GM13977 (cell line): ENCODE data around the gene XRCC4.

Source experiments
- DNase-seq: peaks from one replicate; pipeline ENCODE4 v3.0.0; 2012; ENCODE audit warnings: low spot score
- in situ Hi-C: fragments of 300-500 bp; cut with MboI; formaldehyde crosslinking; loops from one replicate; pipeline ENCODE4 v1.12.0; 2022; ENCODE audit warnings: low sequenced_read_pairs, low pct_unique_long_range_greater_than_20kb, mixed read lengths, inconsistent platforms; ENCODE audit not compliant: unreplicated experiment
- TF ChIP-seq, protein P1 (sequence below): IDR thresholded peaks from 2 replicates; pipeline ENCODE4 v1.5.1; 2012; ENCODE audit warnings: mild to moderate bottlenecking, control low read depth; ENCODE audit not compliant: insufficient read depth; ENCODE audit errors: extremely low read depth, missing control alignments

The XRCC4 gene

DNA sequence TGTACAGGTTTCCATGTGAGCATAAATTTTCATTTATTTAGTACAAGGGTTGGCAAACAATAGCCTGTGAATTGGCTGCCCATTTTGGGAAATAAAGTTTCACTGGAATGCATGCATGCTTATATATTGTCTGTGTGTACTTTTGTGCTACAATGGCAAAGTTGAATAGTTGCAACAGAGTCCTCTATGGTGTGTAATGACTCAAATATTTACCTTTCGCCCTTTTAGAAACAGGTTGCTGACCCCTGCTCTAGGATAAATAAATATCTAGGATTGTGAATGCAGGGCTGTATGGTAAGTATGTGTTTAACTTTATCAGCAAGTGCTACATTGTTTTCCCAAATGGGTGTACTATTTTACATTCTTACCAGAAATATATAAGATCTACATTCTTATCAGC is 47.2 kb downstream of the XRCC4 start:
- in situ Hi-C loops = no loop called here
- no peak for DNase-seq
- TF ChIP-seq, protein P1, sequence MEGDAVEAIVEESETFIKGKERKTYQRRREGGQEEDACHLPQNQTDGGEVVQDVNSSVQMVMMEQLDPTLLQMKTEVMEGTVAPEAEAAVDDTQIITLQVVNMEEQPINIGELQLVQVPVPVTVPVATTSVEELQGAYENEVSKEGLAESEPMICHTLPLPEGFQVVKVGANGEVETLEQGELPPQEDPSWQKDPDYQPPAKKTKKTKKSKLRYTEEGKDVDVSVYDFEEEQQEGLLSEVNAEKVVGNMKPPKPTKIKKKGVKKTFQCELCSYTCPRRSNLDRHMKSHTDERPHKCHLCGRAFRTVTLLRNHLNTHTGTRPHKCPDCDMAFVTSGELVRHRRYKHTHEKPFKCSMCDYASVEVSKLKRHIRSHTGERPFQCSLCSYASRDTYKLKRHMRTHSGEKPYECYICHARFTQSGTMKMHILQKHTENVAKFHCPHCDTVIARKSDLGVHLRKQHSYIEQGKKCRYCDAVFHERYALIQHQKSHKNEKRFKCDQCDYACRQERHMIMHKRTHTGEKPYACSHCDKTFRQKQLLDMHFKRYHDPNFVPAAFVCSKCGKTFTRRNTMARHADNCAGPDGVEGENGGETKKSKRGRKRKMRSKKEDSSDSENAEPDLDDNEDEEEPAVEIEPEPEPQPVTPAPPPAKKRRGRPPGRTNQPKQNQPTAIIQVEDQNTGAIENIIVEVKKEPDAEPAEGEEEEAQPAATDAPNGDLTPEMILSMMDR = no peak

DNA sequence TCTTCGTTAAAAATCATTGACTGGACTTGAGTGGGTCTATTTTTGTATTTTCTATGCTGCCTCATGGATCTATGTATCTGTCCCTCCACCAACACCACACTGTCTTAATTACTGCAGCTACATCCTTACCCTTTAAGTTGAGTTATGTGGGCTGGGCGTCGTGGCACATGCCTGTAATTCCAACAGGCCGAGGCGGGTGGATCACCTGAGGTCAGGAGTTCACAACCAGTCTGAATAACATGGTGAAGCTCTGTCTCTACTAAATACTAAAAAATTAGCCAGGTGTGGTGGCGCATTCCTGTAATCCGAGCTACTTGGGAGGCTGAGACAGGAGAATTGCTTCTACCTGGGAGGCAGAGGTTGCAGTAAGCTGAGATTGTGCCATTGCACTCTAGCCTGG is 48.2 kb downstream of the XRCC4 start:
- TF ChIP-seq, protein P1 = no peak
- in situ Hi-C loops = no loop called here
- no peak for DNase-seq

DNA sequence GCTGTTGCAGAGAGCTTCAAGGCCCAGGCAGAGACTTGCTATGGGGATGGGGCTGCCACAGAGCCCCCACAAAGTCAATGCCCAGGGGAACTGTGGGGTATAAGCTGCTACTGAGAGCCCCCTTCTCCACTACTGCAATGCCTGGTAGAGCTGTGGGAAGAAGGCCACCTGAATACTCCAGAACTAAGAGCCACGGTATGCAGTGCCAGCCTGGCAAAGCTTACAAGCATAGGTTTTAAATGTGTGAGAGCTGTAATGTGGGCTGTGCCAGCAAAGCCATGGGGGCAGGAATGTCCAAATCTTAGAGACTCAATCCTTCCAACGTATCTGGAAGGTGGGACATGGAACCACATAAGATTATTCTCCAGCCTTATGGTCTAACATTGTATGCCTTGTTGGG is 49.2 kb downstream of the XRCC4 start:
- in situ Hi-C loops = no loop called here
- TF ChIP-seq, protein P1 = no peak
- DNase-seq = no peak

DNA sequence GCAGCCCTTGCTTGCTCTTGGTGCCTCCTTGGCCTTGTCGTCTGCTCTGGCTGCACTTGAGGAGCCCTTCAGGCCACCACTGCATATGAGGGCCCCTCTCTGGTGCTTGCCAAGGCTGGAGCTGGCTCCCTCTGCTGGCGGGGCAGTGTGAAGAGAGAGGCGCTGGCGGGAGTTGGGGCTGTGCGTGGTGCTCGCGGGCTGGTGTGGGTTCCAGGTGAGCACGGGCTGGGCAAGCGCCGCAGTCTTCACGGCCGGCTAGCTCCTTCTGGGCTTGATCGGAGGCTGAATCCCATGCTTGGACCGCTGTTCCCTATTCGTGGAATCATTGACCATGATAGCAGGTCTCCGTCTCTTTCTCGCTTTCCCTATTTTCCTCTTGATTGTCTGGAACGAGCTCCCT is 56.5 kb downstream of the XRCC4 start:
- DNase-seq = no peak
- TF ChIP-seq, protein P1 = no peak
- in situ Hi-C loops = no loop called here

DNA sequence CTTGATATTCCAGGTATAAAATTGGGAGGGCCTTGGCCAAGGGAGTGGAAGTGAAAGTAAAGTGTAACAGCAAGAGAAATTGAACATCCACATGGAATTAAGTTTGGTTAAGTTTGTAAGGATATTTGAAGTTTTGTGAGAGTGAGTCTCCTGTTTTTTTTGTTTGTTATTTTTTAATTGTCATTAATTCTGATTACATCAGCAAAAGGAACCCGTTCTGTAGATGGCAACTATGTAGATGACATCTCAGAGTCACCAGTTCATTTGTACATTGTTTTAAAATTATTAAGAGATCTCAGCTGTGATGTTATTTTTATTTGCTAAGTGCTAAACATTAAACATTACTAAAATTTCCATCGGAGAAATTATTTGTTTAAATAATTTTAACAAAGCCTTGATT is 65.2 kb downstream of the XRCC4 start:
- TF ChIP-seq, protein P1 = no peak
- in situ Hi-C loops = no loop called here
- no peak for DNase-seq

DNA sequence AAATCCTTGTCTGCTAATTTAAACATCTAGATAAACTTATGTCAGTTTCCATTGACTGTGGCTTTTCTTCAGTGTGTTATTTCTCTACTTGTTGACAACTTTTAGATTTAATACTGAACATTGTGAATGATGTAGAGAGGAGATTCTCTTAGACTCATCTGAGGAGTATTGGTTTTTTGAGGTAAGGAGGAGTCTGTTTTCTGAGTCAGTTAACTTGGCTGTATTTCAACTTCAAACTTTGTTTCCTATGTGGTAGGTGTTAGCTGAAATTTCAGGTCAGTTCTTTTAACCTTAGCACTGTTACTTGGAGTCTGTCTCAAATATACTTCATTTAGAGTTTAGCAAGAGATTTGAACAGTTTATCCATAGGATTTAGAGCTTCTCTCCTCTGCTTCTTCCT is 67.9 kb downstream of the XRCC4 start:
- in situ Hi-C loops = no loop called here
- DNase-seq = no peak
- TF ChIP-seq, protein P1 = no peak

DNA sequence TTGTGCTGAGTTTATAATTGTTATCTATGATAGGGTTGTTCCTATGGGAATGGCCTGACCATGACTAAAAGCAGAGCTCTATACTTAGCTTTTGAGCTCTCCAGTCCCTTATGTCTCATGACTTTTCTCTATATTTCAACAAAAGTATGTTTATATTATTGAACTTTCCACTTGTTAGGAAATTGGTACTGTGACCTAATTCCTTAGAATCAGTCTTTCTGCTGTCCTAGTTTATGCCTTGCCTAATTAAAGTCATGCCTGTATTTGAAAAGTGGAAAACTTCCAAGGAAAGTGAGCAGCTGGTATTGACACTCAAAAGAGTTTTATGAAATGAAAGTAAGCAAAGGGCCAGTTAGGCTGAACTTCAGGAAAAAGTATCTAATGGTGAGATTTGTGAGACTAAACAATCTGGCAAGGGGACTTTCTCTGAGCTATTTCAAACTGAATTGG is 68.6 kb downstream of the XRCC4 start:
- no peak for DNase-seq
- in situ Hi-C loops = no loop called here

More for the DNA sequence above, 68.6 kb downstream of the XRCC4 start:
- TF ChIP-seq, protein P1 = no peak
